HG02885 (cell line): Measurements from ENCODE around the gene CGNL1.

Experiments used
- ATAC-seq: cut with Tn5 transposase; IDR thresholded peaks from one replicate; pipeline ENCODE4 v1.9.1; 2021; ENCODE audit warnings: mild to moderate bottlenecking; ENCODE audit not compliant: unreplicated experiment, poor library complexity

The CGNL1 gene

GRCh38 chr15:57345584-57345983, 30.7 kb upstream of the CGNL1 start:
- ATAC-seq: no peak

GRCh38 chr15:57348081-57348480, 28.2 kb upstream of the CGNL1 start:
- ATAC-seq: no peak

- ATAC-seq: no peak
Measured at GRCh38 chr15:57352535-57353316, 23.6 kb upstream of the CGNL1 start.

- no peak for ATAC-seq
Measured at GRCh38 chr15:57353317-57353804, 22.9 kb upstream of the CGNL1 start.

- no peak for ATAC-seq
Measured at GRCh38 chr15:57354436-57355123, 21.7 kb upstream of the CGNL1 start.

- ATAC-seq: no peak
Measured at GRCh38 chr15:57355259-57355658, 21.0 kb upstream of the CGNL1 start.

- ATAC-seq: no peak
Measured at GRCh38 chr15:57356178-57356577, 20.1 kb upstream of the CGNL1 start.

GRCh38 chr15:57356636-57357035, 19.7 kb upstream of the CGNL1 start:
- ATAC-seq: no peak

- ATAC-seq: no peak
Measured at GRCh38 chr15:57357799-57358198, 18.5 kb upstream of the CGNL1 start.

- no peak for ATAC-seq
Measured at GRCh38 chr15:57358571-57358970, 17.7 kb upstream of the CGNL1 start.

GRCh38 chr15:57363661-57364060, 12.6 kb upstream of the CGNL1 start:
- no peak for ATAC-seq

GRCh38 chr15:57364282-57365007, 11.9 kb upstream of the CGNL1 start:
- ATAC-seq: no peak

- ATAC-seq: no peak
Measured at GRCh38 chr15:57367556-57367955, 8.7 kb upstream of the CGNL1 start.

- no peak for ATAC-seq
Measured at GRCh38 chr15:57370929-57371328, 5.4 kb upstream of the CGNL1 start.

- ATAC-seq: no peak
Measured at GRCh38 chr15:57373251-57373881, 2.9 kb upstream of the CGNL1 start.

- no peak for ATAC-seq
Measured at GRCh38 chr15:57373882-57374276, 2.4 kb upstream of the CGNL1 start.

GRCh38 chr15:57376696-57377477, 582 bp downstream of the CGNL1 start:
- ATAC-seq: no peak

- ATAC-seq: no peak
Measured at GRCh38 chr15:57377478-57377847, 1.2 kb downstream of the CGNL1 start.

- no peak for ATAC-seq
Measured at GRCh38 chr15:57379487-57379886, 3.2 kb downstream of the CGNL1 start.

- ATAC-seq: no peak
Measured at GRCh38 chr15:57380854-57381253, 4.5 kb downstream of the CGNL1 start.
